GM12864 (cell line): ENCODE measurements around the gene EXOSC2.

Source experiments
- DNase-seq: peaks from one replicate; pipeline ENCODE4 v3.0.0-alpha.2; 2011; ENCODE audit warnings: low read depth
- H3K4me3 ChIP-seq: 2 replicates; pipeline ENCODE4 v1.5.1; 2011; ENCODE audit warnings: mild to moderate bottlenecking, low read depth, low read length, control low read depth
- TF ChIP-seq, protein P1 (sequence below): IDR thresholded peaks from 2 replicates; pipeline ENCODE4 v1.5.1; 2011; ENCODE audit warnings: low read depth, mild to moderate bottlenecking, moderate library complexity, low read length, control low read depth, inconsistent platforms; ENCODE audit errors: missing control alignments

Gene EXOSC2

DNA sequence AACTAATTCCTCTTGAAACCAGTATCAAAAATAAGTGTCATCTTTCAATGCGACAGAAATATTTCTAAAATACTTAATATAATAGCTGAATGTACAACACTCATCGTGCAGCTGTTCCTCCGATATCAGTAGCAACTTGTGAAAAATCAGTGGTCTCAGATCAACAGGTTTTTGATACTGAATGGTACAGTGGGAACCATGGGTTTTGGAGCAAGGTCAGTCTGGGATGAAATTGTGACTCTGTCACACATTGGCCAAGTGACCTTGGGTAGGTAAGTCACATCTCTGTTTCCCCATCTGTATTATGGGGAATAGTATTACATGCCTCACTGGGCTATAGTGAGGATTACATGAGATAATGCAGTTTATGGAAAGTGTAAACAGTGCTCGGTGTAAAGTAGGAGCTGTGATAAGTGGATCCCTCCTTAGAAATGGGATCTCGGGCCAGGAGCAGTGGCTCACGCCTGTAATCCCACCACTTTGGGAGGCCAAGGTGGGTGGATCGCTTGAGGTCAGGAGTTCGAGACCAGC, 17.3 kb downstream of the EXOSC2 start:
- H3K4me3 ChIP-seq, result no peak overlapping the region
- TF ChIP-seq, protein P1, sequence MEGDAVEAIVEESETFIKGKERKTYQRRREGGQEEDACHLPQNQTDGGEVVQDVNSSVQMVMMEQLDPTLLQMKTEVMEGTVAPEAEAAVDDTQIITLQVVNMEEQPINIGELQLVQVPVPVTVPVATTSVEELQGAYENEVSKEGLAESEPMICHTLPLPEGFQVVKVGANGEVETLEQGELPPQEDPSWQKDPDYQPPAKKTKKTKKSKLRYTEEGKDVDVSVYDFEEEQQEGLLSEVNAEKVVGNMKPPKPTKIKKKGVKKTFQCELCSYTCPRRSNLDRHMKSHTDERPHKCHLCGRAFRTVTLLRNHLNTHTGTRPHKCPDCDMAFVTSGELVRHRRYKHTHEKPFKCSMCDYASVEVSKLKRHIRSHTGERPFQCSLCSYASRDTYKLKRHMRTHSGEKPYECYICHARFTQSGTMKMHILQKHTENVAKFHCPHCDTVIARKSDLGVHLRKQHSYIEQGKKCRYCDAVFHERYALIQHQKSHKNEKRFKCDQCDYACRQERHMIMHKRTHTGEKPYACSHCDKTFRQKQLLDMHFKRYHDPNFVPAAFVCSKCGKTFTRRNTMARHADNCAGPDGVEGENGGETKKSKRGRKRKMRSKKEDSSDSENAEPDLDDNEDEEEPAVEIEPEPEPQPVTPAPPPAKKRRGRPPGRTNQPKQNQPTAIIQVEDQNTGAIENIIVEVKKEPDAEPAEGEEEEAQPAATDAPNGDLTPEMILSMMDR, result no peak
- no peak for DNase-seq

DNA sequence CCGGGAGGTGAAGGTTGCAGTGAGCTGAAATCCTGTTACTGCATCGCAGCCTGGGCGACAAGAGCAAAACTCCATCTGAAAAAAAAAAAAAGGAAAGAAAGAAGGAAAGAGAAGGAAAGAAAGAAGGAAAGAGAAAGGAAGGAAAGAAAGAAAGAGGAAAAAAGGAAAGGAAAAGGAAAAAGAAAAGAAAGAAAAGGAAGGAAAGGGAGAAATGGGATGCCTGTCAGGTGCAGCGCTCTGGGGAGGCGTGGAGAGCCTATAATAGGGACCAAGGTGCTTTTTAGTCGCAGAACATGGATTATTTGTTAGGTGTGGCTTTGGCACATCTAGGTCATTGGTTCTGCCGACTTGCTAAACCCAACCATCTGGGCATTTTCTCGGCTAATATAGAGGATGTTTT, 17.9 kb downstream of the EXOSC2 start:
- TF ChIP-seq, protein P1, result no peak
- no peak for DNase-seq
- H3K4me3 ChIP-seq, result no peak overlapping the region

DNA sequence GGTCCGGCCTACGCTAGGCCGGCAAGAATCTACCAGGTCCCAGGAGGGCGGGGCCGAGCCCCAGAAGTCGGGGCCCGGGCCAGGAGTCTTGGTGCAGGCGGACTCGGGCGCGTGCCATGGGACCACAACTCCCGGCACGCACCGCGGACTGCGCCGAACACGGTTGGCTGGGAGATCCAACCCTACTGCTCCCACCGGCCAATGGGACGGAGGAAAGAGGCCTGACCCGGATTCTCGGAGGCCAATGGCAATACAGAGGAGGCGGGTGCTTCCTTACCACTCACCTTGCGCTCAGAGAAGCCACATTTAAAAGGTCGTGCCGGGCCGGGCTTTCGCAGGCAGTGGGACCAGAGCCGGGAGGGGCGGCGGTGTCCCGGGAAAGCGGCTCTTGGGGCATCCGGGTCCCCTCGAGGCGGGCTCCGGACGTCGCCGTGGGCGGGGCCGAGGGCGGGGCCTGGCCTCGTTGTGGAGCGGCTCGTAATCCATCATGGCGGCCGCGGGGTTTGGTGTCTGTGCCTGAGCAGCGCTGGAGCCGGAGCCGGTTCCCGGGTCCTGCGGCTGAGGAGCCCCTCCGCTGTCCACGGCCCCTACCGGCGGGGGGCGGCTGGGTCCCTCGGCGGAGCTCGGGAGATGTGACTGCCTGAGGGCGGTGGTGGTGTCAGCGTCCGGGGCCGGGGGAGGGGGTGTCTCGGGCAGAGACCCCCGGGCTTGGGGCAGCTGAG, 19.1 kb downstream of the EXOSC2 start:
- TF ChIP-seq, protein P1, result no peak
- DNase-seq, result peak; percentile 96

DNA sequence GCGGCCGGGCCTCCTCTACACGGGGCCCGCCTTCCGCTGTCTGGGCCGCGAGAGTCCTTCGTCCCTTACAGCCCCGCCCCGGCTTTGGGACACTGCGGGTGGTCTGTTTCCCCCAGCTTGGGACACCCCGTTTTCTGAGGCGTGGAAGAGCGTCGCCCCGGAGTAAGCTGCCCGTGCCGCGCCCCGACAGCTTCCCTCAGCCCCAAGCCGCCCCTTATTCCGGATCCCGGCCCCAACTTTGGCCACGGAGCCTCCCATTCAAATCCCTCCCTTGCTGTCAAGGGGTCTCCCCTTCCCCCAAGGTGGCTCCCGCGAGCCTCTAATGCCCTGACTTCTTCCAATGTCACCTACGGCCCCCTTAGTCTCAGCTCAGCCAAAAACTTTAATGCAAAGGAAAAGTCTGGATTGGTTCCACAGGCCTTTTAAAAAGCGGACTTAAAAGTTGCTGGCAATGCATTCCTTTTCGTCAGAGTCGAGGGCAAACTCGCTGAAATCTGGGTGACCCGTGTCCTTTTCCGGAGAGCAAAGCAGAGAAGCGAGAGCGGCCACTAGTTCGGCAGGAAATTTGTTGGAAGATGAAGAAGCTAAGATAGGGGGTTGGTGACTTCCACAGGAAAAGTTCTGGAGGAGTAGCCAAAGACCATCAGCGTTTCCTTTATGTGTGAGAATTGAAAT, 19.8 kb downstream of the EXOSC2 start:
- H3K4me3 ChIP-seq, result peak overlapping the region; percentile 81
- no peak for DNase-seq
- TF ChIP-seq, protein P1, result no peak

More for the DNA sequence above, 19.1 kb downstream of the EXOSC2 start:
- peak overlapping the region; percentile 81 for H3K4me3 ChIP-seq

DNA sequence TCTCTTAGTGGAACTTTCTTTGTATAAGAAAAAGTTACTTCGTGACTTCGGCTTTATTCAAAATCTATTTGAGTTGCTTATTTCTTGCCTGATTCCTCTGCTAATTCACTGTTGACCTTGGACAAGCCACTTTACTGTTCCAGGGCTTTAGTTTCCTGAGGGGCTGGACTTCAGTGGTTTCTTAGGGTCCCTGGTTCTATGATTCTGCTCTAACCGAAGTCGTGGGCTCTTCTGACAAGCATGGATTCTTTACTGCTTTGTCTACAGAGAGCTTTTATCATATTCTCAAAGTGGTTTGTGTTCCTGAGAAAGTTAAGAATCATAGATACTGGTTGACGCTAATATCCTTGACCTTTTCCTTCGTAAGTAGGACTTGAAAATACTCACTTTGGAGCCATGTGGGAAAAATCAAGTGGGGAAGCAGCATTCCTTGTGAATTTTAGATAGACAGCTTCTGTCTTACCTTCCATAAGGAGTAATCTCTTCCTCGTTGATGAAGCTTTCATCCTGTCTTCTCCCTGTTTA, 21.1 kb downstream of the EXOSC2 start:
- DNase-seq, result no peak
- peak overlapping the region; percentile 81 for H3K4me3 ChIP-seq
- TF ChIP-seq, protein P1, result no peak

DNA sequence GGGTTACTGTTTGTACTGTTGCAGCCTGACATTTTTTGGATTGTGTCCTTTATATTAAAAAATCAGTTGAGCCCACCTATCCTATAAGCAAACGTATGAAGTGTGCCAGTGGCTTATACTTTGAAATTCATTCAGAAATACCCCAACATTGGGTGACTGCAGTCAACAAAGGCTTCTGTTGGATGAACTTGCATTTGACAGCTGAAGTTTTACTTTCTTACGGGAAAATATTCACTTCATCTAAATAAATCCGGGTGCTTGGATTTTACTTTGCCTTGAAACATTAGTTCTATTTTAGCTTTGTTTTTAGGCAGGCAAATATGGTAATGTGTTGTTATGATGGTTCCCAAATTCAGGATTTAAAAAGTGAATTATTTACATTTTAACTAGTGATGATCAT, 21.7 kb downstream of the EXOSC2 start:
- DNase-seq, result no peak
- TF ChIP-seq, protein P1, result no peak
- H3K4me3 ChIP-seq, result peak overlapping the region; percentile 81; the same call in 1 of the 2 replicates
